Measurements from ENCODE around the gene MT1B.

MT1B gene

GRCh38 chr16:56690420-56691122, 38.9 kb downstream of the MT1B start:
- no peak for DNase-seq

- no peak for DNase-seq
Measured at GRCh38 chr16:56691885-56692284, 40.2 kb downstream of the MT1B start.

- no peak for DNase-seq
Measured at GRCh38 chr16:56695246-56695645, 43.6 kb downstream of the MT1B start.

- DNase-seq = no peak
Measured at GRCh38 chr16:56697456-56698155, 45.9 kb downstream of the MT1B start.

- DNase-seq = no peak
Measured at GRCh38 chr16:56700195-56700594, 48.5 kb downstream of the MT1B start.

- no peak for DNase-seq
Measured at GRCh38 chr16:56700631-56701030, 48.9 kb downstream of the MT1B start.

- DNase-seq = no peak
Measured at GRCh38 chr16:56701534-56701933, 49.8 kb downstream of the MT1B start.
